Measurements from ENCODE around the gene ARHGAP45. TPM values are rescaled to one million over a fixed set of nuclear protein-coding genes. Genes with fewer than 3 reads are reported as not detected.

Gene ARHGAP45
- total and polyA plus RNA-seq, 12 donors: 1.9 to 27.4 (median 4.3) TPM

DNA sequence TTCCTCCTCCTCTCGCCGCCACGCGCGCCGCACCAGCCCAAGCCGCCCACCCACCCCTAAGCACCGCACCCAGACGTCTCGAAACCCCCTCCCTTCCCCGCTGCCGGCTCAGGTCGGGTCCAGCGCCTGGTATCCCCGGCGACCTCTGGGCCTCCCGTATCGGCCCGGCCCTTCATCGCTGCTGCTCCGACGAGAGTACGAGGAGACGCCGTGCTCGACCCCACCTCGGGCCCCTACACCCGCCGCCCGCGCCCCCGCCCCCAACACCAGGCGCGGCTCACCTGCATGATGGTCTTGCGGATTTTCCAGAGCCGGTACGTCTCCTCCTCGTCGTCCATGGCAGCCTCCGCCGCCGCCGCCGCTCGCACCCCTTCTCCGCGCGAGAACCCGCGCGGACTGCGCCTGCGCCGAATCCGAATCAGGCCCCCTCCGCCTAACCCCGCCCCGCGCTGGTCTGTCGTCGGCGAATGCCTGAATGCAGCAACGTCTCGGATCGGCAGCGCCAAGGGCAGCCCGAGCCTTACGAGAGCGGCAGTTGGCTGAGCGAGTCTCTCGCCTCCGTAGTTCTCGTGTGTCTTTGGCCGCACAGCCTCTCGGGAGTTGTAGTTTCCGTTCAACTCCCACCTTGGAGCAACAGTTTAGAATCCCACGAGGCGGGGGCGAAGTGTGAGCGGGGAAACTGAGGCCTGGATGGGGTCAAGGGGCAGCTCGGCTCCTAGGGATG lies 28.2 kb downstream of the ARHGAP45 start, which contains the start of gene POLR2E:
Gene POLR2E (minus strand): TSS at position 398 of the 724 bp plus-strand sequence. CDS start 60 bp downstream, at position 338.
- peak; percentile 95 to 98 (median 97) for ATAC-seq

DNA sequence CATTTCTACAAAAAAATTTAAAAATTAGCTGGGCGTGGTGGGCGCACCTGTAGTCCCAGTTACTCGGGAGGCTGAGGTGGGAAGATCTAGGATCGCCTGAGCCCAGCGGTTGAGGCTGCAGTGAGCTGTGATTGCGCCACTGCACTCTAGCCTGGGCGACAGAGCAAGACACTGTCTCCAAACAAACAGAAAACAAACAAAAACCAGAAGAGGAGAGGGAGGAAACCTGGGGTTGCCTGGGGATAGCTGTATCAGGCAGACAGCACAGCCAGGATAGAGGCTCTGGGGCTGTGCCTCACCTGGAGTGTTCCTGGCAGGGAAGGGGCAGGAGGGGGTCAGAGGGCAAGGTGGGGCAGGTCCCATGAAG lies 30.8 kb downstream of the ARHGAP45 start:
- Histone ChIP-seq H3K27me3 (no peaks in the 10 kb centered on the region), H3K36me3 (peaks cover 0 to 12% (median 0%) of the 10 kb centered on the region in 9 donors), H3K4me3 (no peak overlapping the region), H3K4me1 (peaks cover 19 to 76% (median 64%) of the 10 kb centered on the region in 9 donors), H3K27ac (peak overlapping the region in 4 of 10 donors; percentile 22 to 99 (median 38)), H3K9me3 (peaks cover 0 to 11% (median 0%) of the 10 kb centered on the region in 11 donors)
- ATAC-seq (no peak), DNase-seq (peak in 1 of 2 donors; percentile 11)
- 83 to 90% methylated on average over 7 of the region's 7 CpGs for WGBS, 2 donors
- TF ChIP-seq, protein P1, sequence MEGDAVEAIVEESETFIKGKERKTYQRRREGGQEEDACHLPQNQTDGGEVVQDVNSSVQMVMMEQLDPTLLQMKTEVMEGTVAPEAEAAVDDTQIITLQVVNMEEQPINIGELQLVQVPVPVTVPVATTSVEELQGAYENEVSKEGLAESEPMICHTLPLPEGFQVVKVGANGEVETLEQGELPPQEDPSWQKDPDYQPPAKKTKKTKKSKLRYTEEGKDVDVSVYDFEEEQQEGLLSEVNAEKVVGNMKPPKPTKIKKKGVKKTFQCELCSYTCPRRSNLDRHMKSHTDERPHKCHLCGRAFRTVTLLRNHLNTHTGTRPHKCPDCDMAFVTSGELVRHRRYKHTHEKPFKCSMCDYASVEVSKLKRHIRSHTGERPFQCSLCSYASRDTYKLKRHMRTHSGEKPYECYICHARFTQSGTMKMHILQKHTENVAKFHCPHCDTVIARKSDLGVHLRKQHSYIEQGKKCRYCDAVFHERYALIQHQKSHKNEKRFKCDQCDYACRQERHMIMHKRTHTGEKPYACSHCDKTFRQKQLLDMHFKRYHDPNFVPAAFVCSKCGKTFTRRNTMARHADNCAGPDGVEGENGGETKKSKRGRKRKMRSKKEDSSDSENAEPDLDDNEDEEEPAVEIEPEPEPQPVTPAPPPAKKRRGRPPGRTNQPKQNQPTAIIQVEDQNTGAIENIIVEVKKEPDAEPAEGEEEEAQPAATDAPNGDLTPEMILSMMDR (IDR thresholded peaks at IDR 0.05): no peak
- intact Hi-C loops (cut with DNase I): loop anchor here in 5 of 10 donors (5.0 to 10.0 kb wide), 4 partner anchors 53 to 75 kb away; partner anchors contain the start of genes ABCA7 (in 4 of the 5), RNU6-2 (in 1 of the 5) and TMEM259 (in 1 of the 5)

More for the DNA sequence above, 28.2 kb downstream of the ARHGAP45 start, which contains the start of gene POLR2E:
- Histone ChIP-seq H3K4me1 (peaks cover 5 to 60% (median 38%) of the 10 kb centered on the region in 9 donors), H3K9me3 (peaks cover 0 to 8% (median 0%) of the 10 kb centered on the region in 11 donors), H3K36me3 (peaks cover 0 to 38% (median 14%) of the 10 kb centered on the region in 9 donors), H3K4me3 (peak within 1 kb of the TSS; percentile 72 to 98 (median 84)), H3K27ac (peak within 1 kb of the TSS in 9 of 10 donors; percentile 58 to 92 (median 86)), H3K27me3 (no peaks in the 10 kb centered on the region)
- DNase-seq: peak; percentile 98 to 99
- intact Hi-C loops (cut with DNase I): loop anchor here in 7 of 10 donors (2.0 to 10.0 kb wide), 5 partner anchors 50 to 73 kb away; partner anchors contain the start of genes ABCA7 (in 6 of the 7), RNU6-2 (in 1 of the 7) and TMEM259 (in 1 of the 7)
- TF ChIP-seq, protein P1 (IDR thresholded peaks at IDR 0.05): no peak
- WGBS, 2 donors: 0 to 1% methylated on average over 77 to 81 of the region's 81 CpGs

DNA sequence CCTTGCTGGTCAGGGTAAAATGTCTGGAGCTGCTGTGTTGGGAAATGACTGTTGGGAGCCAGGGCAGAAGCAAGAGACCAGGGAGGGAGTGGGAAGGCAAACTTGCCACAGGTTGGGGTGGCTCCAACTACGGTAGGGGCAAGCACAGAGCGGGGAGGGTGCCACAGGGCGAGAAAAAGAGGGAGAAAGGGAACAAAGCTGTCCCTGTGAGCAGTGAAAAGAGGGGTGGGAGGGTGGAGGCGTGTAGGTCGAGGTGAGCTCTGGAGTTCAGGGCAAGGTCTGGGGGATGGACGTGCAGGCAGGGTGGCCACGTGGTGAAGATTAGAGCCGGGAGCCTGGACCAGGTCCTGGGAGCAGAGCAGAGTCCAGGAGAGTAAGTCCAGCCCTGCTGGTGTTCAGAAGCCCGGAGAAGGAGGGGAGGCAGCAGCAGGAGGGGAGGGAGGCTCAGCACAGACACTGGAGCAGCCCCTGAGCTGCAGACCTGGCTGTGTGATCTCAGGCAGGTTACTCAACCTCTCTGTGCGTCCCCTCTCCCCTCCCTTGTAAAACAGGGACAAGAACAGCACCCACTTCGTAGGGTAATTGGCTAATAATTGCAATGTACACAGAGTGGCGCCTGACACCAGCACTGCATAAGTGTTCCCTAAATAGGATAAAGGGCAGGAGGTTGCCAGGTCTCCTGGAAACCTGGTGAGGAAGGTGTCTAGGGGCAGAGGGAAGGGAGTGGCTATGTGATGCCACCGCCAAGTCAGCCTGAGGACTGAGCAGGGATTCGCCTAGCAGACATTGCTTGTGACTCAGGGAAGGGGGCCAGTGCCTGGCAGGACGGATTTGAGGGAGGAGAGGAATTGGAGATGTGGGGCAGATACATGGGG lies 31.4 kb downstream of the ARHGAP45 start:
- DNase-seq (peak in 1 of 2 donors; percentile 17), ATAC-seq (no peak)
- H3K4me3 ChIP-seq: no peak overlapping the region
- peaks cover 0 to 6% (median 0%) of the 10 kb centered on the region in 9 donors for H3K36me3 ChIP-seq
- H3K9me3 ChIP-seq: peaks cover 0 to 11% (median 0%) of the 10 kb centered on the region in 11 donors
- WGBS, 2 donors: 65 to 68% methylated on average over 15 of the region's 15 CpGs
- intact Hi-C loops (cut with DNase I): loop anchor here in 5 of 10 donors (5.0 to 10.0 kb wide), 4 partner anchors 54 to 76 kb away; partner anchors contain the start of genes ABCA7 (in 4 of the 5), RNU6-2 (in 1 of the 5) and TMEM259 (in 1 of the 5)
- H3K27ac ChIP-seq: peak overlapping the region in 9 of 10 donors; percentile 6 to 99 (median 97)
- H3K4me1 ChIP-seq: peaks cover 25 to 82% (median 66%) of the 10 kb centered on the region in 9 donors
- TF ChIP-seq, protein P1 (IDR thresholded peaks at IDR 0.05): no peak
- no peaks in the 10 kb centered on the region for H3K27me3 ChIP-seq

All from heart right ventricle (tissue), 16 donors.